Omental fat pad (tissue), 4 donors: Measurements from ENCODE around the gene GAS2L1. TPM values are rescaled to one million over a fixed set of nuclear protein-coding genes. Genes with fewer than 3 reads are reported as not detected.

Experiments used
- ATAC-seq: fragments of 150-250 bp; one replicate; pipeline ENCODE4 v1.9.1; 2016; ENCODE audit warnings: mild to moderate bottlenecking, moderate library complexity; ENCODE audit not compliant: low FRiP score
- DNase-seq: peaks from one replicate; pipeline ENCODE4 v3.0.0-alpha.2; 2019; ENCODE audit warnings: low spot score
- CTCF ChIP-seq, 3 donors: fragments of 450-650 bp; IDR thresholded peaks; one replicate each; pipeline ENCODE4 v1.5.1; 2016 to 2017; ENCODE audit warnings: antibody characterized with exemption in 3 of 3, mild to moderate bottlenecking in 3 of 3, moderate library complexity in 2 of 3
- total RNA-seq, 4 donors: library from RNA; depleted of rRNA; stranded (reverse); fragments of >200 nt; gene quantifications; one replicate each; pipeline ENCODE4 v1.1.0, GENCODE V29; 2016

Gene GAS2L1
- total RNA-seq, 4 donors from 2014 or later, result 13.4 to 29.0 (median 22.7) TPM

GRCh38 chr22:29302681-29303465 is 3.6 kb upstream of the GAS2L1 start:
- no peak for TF ChIP-seq CTCF (IDR thresholded peaks at IDR 0.05)
- no peak for ATAC-seq
- DNase-seq, result no peak

- no peak for DNase-seq
- no peak for ATAC-seq
- TF ChIP-seq CTCF (IDR thresholded peaks at IDR 0.05), result no peak
Observed at GRCh38 chr22:29305836-29306174, 645 bp upstream of the GAS2L1 start.

GRCh38 chr22:29306835-29307595 is 565 bp downstream of the GAS2L1 start:
- ATAC-seq, result peak; percentile 44
- TF ChIP-seq CTCF (IDR thresholded peaks at IDR 0.05), result no peak
- DNase-seq, result no peak

- no peak for TF ChIP-seq CTCF (IDR thresholded peaks at IDR 0.05)
- DNase-seq (no peak), ATAC-seq (no peak)
Observed at GRCh38 chr22:29307596-29308147, 1.2 kb downstream of the GAS2L1 start.

GRCh38 chr22:29308148-29308790 is 1.8 kb downstream of the GAS2L1 start:
- no peak for TF ChIP-seq CTCF (IDR thresholded peaks at IDR 0.05)
- DNase-seq, result no peak
- ATAC-seq, result no peak

GRCh38 chr22:29308791-29309262 is 2.4 kb downstream of the GAS2L1 start:
- no peak for ATAC-seq
- no peak for DNase-seq
- TF ChIP-seq CTCF (IDR thresholded peaks at IDR 0.05), result no peak
